Breast epithelium (tissue), 3 donors: ENCODE measurements around the gene KDM7A.

Experiments
- POLR2A ChIP-seq: fragments of 450-650 bp; IDR thresholded peaks from one replicate; pipeline ENCODE4 v1.6.1; 2016; ENCODE audit warnings: antibody characterized with exemption, mild to moderate bottlenecking, moderate library complexity
- TF ChIP-seq, protein P1 (sequence below), 3 donors: fragments of 450-650 bp; IDR thresholded peaks; one replicate each; pipeline ENCODE4 v1.5.1; 2016 to 2017; ENCODE audit warnings: antibody characterized with exemption in 3 of 3, mild to moderate bottlenecking in 3 of 3, moderate library complexity in 3 of 3

DNA sequence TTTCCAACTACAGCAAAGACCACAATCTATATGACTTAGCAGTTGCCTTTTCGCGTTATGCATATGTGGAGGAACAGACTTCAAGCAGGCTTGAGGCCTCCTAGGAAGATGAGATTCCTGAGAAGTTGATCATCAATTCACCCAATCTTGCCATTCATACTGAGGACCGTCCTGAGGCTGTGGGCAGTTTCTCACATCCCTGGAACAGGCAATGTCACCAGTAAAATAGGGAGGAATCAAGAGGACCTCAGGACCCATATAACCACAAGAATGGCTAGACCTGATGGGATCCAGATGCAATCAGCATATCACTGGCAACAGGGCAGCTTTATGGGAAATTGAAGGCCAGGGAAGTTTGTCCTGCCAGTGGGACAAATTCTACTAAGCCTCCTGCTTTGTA is 17.3 kb downstream of the KDM7A start:
- TF ChIP-seq, protein P1, sequence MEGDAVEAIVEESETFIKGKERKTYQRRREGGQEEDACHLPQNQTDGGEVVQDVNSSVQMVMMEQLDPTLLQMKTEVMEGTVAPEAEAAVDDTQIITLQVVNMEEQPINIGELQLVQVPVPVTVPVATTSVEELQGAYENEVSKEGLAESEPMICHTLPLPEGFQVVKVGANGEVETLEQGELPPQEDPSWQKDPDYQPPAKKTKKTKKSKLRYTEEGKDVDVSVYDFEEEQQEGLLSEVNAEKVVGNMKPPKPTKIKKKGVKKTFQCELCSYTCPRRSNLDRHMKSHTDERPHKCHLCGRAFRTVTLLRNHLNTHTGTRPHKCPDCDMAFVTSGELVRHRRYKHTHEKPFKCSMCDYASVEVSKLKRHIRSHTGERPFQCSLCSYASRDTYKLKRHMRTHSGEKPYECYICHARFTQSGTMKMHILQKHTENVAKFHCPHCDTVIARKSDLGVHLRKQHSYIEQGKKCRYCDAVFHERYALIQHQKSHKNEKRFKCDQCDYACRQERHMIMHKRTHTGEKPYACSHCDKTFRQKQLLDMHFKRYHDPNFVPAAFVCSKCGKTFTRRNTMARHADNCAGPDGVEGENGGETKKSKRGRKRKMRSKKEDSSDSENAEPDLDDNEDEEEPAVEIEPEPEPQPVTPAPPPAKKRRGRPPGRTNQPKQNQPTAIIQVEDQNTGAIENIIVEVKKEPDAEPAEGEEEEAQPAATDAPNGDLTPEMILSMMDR (IDR thresholded peaks at IDR 0.05), result no peak
- TF ChIP-seq POLR2A, result no peak
